HG03196 (cell line): ENCODE measurements around the gene SCYGR3.
"Not testable (repeated sequence)": the region's sequence is repeated elsewhere in the genome, so short reads cannot be mapped to it uniquely, and the experiment has no call there.

Source experiments
- ATAC-seq: cut with Tn5 transposase; IDR thresholded peaks from one replicate; pipeline ENCODE4 v1.9.1; 2021; ENCODE audit not compliant: unreplicated experiment

The SCYGR3 gene

GRCh38 chr2:227614246-227614645, 394 bp downstream of the SCYGR3 start:
- ATAC-seq, result no peak

- no peak for ATAC-seq
Observed at GRCh38 chr2:227613272-227613660, 1.4 kb downstream of the SCYGR3 start.

- ATAC-seq, result no peak
Observed at GRCh38 chr2:227612546-227613271, 1.9 kb downstream of the SCYGR3 start.

GRCh38 chr2:227610123-227610522, 4.5 kb downstream of the SCYGR3 start:
- ATAC-seq, result no peak

GRCh38 chr2:227608561-227609338, 5.9 kb downstream of the SCYGR3 start:
- ATAC-seq, result no peak

GRCh38 chr2:227607941-227608340, 6.7 kb downstream of the SCYGR3 start:
- ATAC-seq, result no peak

GRCh38 chr2:227606476-227606875, 8.2 kb downstream of the SCYGR3 start:
- no peak for ATAC-seq

- ATAC-seq, result no peak
Observed at GRCh38 chr2:227602358-227602757, 12.3 kb downstream of the SCYGR3 start.

- not testable (repeated sequence) for ATAC-seq
Observed at GRCh38 chr2:227598835-227599503, 15.7 kb downstream of the SCYGR3 start, which contains the start of gene SCYGR2. Gene SCYGR2, plus strand, starts transcription at chr2:227598893. Its CDS starts 0 bp downstream, at chr2:227598893.

- no peak for ATAC-seq
Observed at GRCh38 chr2:227597998-227598397, 16.6 kb downstream of the SCYGR3 start.

- ATAC-seq, result no peak
Observed at GRCh38 chr2:227597036-227597435, 17.6 kb downstream of the SCYGR3 start.

- ATAC-seq, result no peak
Observed at GRCh38 chr2:227595797-227596196, 18.8 kb downstream of the SCYGR3 start.

- peak; percentile 74 for ATAC-seq
Observed at GRCh38 chr2:227592694-227593387, 21.8 kb downstream of the SCYGR3 start.

- ATAC-seq, result no peak
Observed at GRCh38 chr2:227582369-227582768, 32.3 kb downstream of the SCYGR3 start.

GRCh38 chr2:227579791-227580190, 34.8 kb downstream of the SCYGR3 start:
- ATAC-seq, result no peak

GRCh38 chr2:227578642-227579041, 36.0 kb downstream of the SCYGR3 start:
- no peak for ATAC-seq

GRCh38 chr2:227577555-227577954, 37.1 kb downstream of the SCYGR3 start:
- ATAC-seq, result no peak

- no peak for ATAC-seq
Observed at GRCh38 chr2:227576812-227577211, 37.8 kb downstream of the SCYGR3 start.

GRCh38 chr2:227576110-227576509, 38.5 kb downstream of the SCYGR3 start:
- no peak for ATAC-seq

- ATAC-seq, result no peak
Observed at GRCh38 chr2:227570615-227571014, 44.0 kb downstream of the SCYGR3 start.

GRCh38 chr2:227568852-227569169, 45.8 kb downstream of the SCYGR3 start:
- no peak for ATAC-seq
